GM12878 (cell line): ENCODE results near the gene AMBRA1.

ENCODE experiments used
- BACH1 ChIP-seq: fragments of 450-650 bp; IDR thresholded peaks from 2 replicates; pipeline ENCODE4 v1.6.1; 2017; ENCODE audit warnings: mild to moderate bottlenecking, borderline replicate concordance
- CHD2 ChIP-seq: IDR thresholded peaks from 2 replicates; pipeline ENCODE4 v1.6.1; 2011; ENCODE audit warnings: low read depth, low read length, improper control_type of control experiment, borderline replicate concordance
- CREB1 ChIP-seq: IDR thresholded peaks from 2 replicates; pipeline ENCODE4 v1.6.1; 2012; ENCODE audit warnings: low read depth, mild to moderate bottlenecking, inconsistent platforms
- CTCF ChIP-seq, 3 experiments: IDR thresholded peaks in 2 of 3; conservative IDR thresholded peaks in 1 of 3; 2 replicates each; pipeline ENCODE4 v1.5.1; 2011; ENCODE audit warnings: low read depth in 3 of 3, low read length in 3 of 3, mild to moderate bottlenecking in 3 of 3, control low read depth in 2 of 3, moderate library complexity in 2 of 3, inconsistent platforms in 1 of 3, mixed read lengths in 1 of 3; ENCODE audit not compliant: control insufficient read depth in 2 of 3, insufficient read depth in 1 of 3; ENCODE audit errors: extremely low read depth in 1 of 3
- E2F4 ChIP-seq: IDR thresholded peaks from 2 replicates; pipeline ENCODE4 v1.6.1; 2012; ENCODE audit warnings: low read depth, low read length, improper control_type of control experiment
- FOS ChIP-seq: IDR thresholded peaks from 3 replicates; pipeline ENCODE4 v1.6.1; 2011; ENCODE audit warnings: borderline replicate concordance; ENCODE audit not compliant: insufficient read length; ENCODE audit errors: extremely low read depth
- MAX ChIP-seq: IDR thresholded peaks from 2 replicates; pipeline ENCODE4 v1.6.1; 2012; ENCODE audit warnings: low read depth, low read length, improper control_type of control experiment
- NR2C2 ChIP-seq: IDR thresholded peaks from 2 replicates; pipeline ENCODE4 v1.6.1; 2011; ENCODE audit warnings: borderline replicate concordance, low read depth; ENCODE audit not compliant: control insufficient read depth, insufficient read length
- POLR2AphosphoS5 ChIP-seq: IDR thresholded peaks from 2 replicates; pipeline ENCODE4 v1.6.1; 2011; ENCODE audit warnings: mild to moderate bottlenecking, low read length, inconsistent platforms
- RUNX3 ChIP-seq: IDR thresholded peaks from 2 replicates; pipeline ENCODE4 v1.6.1; 2012; ENCODE audit warnings: low read length, inconsistent platforms
- SMC3 ChIP-seq: IDR thresholded peaks from 2 replicates; pipeline ENCODE4 v1.6.1; 2011; ENCODE audit warnings: low read length, improper control_type of control experiment, borderline replicate concordance
- SP1 ChIP-seq: IDR thresholded peaks from one replicate; pipeline ENCODE4 v1.6.1; 2011; ENCODE audit warnings: low read depth, low read length
- TAF1 ChIP-seq: IDR thresholded peaks from 2 replicates; pipeline ENCODE4 v1.6.1; 2011; ENCODE audit warnings: mild to moderate bottlenecking, low read depth, low read length, borderline replicate concordance
- ZBTB33 ChIP-seq: fragments of 450-650 bp; IDR thresholded peaks from 2 replicates; pipeline ENCODE4 v1.6.1; 2017; ENCODE audit warnings: mild to moderate bottlenecking

GRCh38 chr11:46367244-46367915, 226.4 kb downstream of the AMBRA1 start:
- TF ChIP-seq BACH1 (no peak; the same call in 1 of the 2 replicates), POLR2AphosphoS5 (no peak), NR2C2 (no peak), SP1 (no peak), FOS (no peak), CTCF (IDR thresholded peaks at IDR 0.05 in 2 of 3, conservative IDR thresholded peaks at IDR 0.05 in 1 of 3; ENCODE audit: control insufficient read depth in 2 of 3, extremely low read depth in 1 of 3, insufficient read depth in 1 of 3, low read depth in 3 of 3, low read length in 3 of 3) (peak; percentile 77 to 94 (median 80)), MAX (no peak), SMC3 (peak; percentile 72), RUNX3 (peak; percentile 54), ZBTB33 (no peak), TAF1 (no peak), CREB1 (no peak), CHD2 (no peak), E2F4 (no peak)
